HG02973 (cell line): ENCODE results near the gene GATD1.

Source experiments
- ATAC-seq: cut with Tn5 transposase; IDR thresholded peaks from one replicate; pipeline ENCODE4 v1.9.1; 2021; ENCODE audit warnings: moderate library complexity; ENCODE audit not compliant: unreplicated experiment

The GATD1 gene

GRCh38 chr11:782264-783174, 5.2 kb upstream of the GATD1 start:
- no peak for ATAC-seq

GRCh38 chr11:779955-780532, 2.8 kb upstream of the GATD1 start:
- ATAC-seq, result no peak

GRCh38 chr11:778976-779954, 2.0 kb upstream of the GATD1 start:
- ATAC-seq, result no peak

GRCh38 chr11:776561-777287, 563 bp downstream of the GATD1 start:
- ATAC-seq, result peak; percentile 18

GRCh38 chr11:776263-776560, 1.1 kb downstream of the GATD1 start:
- no peak for ATAC-seq

- ATAC-seq, result no peak
These were observed 2.3 kb downstream of the GATD1 start for GRCh38 chr11:774873-775592.

- ATAC-seq, result no peak
These were observed 3.5 kb downstream of the GATD1 start for GRCh38 chr11:773830-774229.

- ATAC-seq, result no peak
These were observed 3.9 kb downstream of the GATD1 start for GRCh38 chr11:773425-773824.

- no peak for ATAC-seq
These were observed 4.6 kb downstream of the GATD1 start for GRCh38 chr11:772429-773390.

GRCh38 chr11:771617-772204, 5.6 kb downstream of the GATD1 start:
- ATAC-seq, result no peak

GRCh38 chr11:770642-771616, 6.4 kb downstream of the GATD1 start:
- ATAC-seq, result no peak

GRCh38 chr11:769887-770641, 7.2 kb downstream of the GATD1 start:
- ATAC-seq, result no peak

GRCh38 chr11:767238-767637, 10.0 kb downstream of the GATD1 start:
- ATAC-seq, result no peak

- ATAC-seq, result no peak
These were observed 10.4 kb downstream of the GATD1 start for GRCh38 chr11:766936-767210.

- no peak for ATAC-seq
These were observed 11.0 kb downstream of the GATD1 start for GRCh38 chr11:766106-766935.

GRCh38 chr11:765802-766091, 11.5 kb downstream of the GATD1 start:
- ATAC-seq, result no peak
